ENCODE measurements around the gene KREMEN1. TPM values are rescaled to one million over a fixed set of nuclear protein-coding genes. Genes with fewer than 3 reads are reported as not detected.

KREMEN1 gene
- total RNA-seq, 1 experiment from 2014 or later = 1.5 TPM

DNA sequence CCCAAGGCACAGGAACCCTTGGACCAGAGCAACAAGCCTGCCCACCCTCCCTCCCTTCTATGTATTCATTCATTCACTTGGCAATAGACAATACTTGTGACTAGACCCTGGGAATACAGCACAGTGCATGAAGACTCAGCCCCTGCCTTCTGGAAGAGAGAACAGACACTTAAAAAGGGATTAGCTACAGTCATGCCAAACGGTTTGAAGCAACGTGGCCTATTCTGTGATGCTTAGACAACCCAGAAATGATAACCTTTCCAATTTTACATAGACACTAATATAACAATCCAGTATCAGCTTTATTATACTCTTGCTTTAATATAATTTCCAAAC, 52.6 kb downstream of the KREMEN1 start:
- no peak for DNase-seq (ENCODE audit: extremely low read depth, low read depth)

DNA sequence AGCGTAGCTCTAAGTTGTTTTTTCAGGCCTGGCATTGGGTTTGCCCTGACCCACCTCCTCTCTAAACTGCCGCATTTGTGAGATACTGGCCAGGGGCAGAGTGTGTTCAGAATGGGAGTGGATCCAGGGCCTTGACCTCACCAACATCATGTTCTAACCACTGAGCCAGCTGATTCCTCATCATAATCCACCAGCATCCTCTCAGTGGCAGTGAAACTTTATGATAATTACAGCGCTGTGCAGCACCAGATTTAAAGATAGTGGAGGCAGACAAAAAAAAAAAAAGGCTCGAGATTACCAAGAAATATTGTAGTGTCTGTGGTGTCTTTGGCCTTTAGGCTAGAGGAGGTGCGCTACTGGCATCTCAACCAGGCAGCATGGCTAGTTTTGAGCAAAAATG, 53.0 kb downstream of the KREMEN1 start:
- no peak for DNase-seq (ENCODE audit: extremely low read depth, low read depth)

DNA sequence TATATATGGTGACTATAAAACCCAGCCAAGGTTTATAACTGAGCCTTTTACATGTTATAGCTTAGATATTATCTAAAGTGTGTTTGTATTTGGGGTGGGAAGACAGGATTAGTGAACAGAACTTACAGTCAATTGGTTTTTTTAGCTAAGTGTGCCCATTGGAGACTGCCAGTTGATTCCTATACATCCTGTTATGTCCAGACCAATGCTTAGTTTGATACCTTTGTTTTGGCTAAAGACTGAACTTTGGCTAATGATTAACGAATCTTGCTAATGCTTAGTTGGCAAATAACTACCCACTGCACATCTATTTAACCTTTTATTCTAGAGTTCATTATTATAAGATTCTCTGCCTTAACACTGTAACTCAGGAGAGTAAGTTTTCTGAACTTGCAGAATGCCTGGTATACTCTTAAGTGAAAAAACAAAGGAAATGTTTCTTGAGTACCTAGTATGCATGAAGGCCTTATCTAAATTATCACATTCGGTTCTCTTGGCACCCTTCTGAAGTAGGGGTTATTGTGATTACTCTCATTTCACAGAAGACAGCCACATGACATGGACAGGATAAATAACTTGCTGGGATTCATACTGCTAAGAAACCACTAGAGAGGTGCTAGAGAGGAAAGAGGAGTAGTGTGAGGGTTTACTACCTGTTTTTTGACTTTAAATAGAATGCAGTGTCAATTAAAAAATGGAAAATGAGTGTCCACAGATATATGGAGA, 54.0 kb downstream of the KREMEN1 start:
- DNase-seq (ENCODE audit: extremely low read depth, low read depth) = no peak

DNA sequence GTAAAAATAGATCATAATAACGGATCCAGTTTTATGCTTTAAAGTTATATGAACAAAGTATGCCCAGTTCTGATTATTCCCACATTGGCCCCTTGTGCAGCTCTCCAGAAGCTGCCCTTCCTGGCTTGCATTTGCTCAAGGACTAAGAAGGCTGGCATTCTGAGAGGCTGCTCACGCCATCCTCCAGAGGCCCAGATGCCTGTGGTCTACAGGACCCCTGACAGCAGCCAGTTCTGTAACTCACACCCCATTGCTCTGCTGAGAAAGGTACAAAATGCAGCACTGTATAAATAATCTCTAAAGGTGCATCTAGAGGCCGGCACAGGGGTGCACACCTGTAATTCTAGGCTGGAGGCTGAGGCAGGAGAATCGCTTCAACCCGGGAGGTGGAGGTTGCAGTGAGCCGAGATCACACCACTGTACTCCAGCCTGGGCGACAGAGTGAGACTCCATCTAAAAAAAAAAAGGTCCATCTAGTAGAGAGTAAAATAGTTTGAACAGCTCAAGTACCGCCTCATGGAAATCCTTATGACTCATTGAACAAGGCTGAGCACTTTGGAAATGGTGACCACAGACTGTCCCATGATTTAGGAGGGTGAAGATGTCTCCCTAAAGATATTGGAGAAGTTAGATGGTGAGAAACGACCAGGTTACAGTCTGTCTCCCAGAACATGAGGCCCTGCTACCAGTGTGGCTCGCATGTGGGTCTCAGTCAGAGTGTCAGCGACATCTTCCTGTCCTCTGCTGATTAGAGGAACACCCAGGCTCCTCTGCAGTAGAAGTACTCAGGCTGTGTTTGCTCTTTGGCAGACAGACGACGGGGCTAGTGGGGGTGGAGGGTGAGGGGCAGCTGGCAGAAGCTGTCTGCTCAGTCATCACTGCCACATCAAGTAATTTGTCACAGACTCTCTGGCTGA, 56.3 kb downstream of the KREMEN1 start:
- no peak for DNase-seq (ENCODE audit: extremely low read depth, low read depth)

DNA sequence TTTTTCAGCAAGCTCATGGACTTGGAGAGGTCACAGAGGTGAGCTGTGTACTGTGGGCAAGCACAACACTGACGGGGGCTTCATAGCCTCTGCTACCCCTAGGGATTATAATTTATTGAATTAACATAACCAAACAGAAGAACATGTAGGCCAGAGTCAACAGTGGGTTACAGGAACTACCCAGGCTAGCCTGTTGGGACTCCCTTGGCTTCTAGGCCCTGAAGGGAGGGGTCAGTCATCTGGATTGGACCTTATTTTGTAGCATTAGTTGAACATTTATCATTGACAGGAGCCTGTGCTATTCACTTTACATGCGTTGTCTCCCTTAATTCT, 56.9 kb downstream of the KREMEN1 start:
- DNase-seq (ENCODE audit: extremely low read depth, low read depth) = no peak

DNA sequence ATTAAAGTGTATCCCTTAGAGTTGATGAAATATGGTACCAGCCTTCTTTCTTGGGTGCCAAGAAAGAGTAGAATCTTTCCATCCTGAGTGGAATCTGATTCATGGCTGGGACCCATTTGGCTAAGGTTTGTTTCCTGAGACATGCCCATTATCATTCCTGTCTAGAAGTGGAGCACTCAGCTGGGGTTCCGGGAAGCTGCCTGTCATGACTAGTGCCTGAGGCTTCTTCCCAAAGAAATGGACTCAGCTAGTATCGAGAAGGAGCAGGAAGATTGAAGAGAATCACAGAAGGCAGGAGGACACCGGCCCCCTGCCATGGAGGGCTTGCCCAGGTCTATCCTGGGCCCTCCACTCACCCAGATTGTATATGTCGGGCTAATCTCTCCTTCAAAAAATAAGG, 57.6 kb downstream of the KREMEN1 start:
- DNase-seq (ENCODE audit: extremely low read depth, low read depth) = no peak

DNA sequence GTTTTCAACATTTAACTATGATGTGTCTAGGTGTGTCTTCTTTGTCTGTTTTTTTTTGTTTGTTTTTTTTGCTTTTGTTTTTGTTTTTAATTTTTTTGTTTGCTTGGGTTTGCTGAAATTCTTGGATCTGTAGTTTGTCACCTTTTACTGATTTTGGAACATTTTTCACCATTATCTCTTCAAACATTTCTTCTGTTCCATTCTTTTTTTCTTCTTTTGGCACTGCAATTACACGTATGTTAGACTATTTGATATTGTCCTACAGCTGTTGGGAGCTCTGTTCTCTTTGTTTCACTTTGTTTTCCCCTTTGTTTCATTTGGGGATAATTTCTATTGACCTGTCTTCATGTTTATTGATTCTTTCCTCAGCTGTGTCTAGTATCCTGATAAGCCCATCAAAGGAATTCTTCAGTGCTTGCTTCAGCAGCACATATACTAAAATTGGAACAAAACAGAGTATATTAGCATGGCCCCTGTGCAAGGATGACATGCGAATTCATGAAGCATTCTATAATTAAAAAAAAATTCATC, 60.8 kb downstream of the KREMEN1 start:
- DNase-seq (ENCODE audit: extremely low read depth, low read depth) = no peak

DNA sequence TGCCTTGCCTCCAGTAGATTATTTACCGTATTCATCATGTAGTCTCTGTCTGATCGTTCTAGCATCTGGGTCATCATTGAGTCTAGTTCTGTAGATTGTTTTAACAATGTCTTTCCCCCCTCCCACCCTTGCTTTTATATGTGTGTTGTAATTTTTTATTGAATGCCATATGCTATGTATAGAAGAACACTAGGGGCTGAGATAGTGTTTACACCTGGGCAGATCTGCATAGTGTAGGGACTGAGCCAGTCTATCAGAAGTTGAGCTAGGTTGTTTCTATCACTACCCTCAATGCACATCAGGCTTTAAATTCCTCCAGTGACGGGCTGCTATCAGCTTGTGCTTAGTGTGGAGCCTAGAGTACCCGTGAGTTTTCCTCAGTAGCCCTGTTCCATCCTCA, 61.6 kb downstream of the KREMEN1 start:
- no peak for DNase-seq (ENCODE audit: extremely low read depth, low read depth)

DNA sequence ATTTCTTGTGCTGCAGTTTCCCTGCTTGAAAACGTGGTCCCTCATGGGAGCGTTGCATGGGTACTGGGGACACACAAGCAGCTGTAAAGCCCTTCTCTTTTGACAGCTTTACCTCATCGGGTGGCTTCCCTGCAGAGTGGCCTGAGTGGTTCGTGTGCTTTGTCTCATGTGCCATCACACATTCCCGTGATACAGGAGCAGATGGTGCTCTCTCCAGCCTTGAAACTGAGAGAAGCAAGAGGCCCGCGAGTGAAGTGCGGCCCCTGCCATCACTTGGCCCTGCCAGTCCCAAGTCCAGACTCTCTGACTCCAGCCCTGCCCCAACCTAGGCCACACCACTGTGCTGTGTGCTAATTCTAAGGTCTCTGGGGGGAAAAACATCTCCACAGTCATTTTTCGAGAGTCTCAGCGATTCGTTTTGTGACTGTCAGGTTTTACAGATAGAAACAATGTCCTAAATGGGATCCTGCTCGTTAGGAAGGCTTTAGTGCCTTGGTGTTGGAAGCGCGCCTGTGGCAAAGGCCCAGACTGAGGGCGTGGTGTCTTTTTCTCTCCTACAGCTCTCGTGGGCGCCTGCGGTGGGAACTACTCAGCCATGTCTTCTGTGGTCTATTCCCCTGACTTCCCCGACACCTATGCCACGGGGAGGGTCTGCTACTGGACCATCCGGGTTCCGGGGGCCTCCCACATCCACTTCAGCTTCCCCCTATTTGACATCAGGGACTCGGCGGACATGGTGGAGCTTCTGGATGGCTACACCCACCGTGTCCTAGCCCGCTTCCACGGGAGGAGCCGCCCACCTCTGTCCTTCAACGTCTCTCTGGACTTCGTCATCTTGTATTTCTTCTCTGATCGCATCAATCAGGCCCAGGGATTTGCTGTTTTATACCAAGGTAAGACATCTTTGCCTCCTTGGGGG, 64.2 kb downstream of the KREMEN1 start:
- DNase-seq (ENCODE audit: extremely low read depth, low read depth) = no peak

DNA sequence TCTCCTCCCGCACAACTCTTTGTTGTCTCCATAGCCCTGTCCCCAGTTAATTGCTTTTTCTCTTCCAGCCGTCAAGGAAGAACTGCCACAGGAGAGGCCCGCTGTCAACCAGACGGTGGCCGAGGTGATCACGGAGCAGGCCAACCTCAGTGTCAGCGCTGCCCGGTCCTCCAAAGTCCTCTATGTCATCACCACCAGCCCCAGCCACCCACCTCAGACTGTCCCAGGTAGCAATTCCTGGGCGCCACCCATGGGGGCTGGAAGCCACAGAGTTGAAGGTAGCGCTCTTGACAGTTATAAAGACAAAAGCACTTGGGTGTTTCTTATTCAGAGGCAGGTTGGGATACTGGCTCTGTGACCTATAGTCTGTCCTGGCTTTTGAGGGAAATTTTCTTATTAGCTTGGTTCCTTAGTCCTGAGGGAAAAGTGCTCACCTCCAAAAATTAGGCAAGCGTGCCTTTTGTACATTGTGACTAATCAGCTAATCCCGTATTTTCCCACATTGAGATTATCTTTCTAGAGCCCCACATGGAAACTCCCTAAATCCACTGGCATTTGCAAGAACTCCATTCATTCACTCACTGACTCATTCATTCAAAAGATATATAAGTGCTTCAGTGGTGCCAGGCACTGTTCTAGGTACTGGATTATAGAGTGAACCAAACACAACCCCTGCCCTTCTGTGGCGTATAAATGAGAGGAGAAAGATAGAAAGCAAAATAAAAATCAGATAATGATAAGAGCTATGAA, 65.9 kb downstream of the KREMEN1 start:
- DNase-seq (ENCODE audit: extremely low read depth, low read depth) = no peak

DNA sequence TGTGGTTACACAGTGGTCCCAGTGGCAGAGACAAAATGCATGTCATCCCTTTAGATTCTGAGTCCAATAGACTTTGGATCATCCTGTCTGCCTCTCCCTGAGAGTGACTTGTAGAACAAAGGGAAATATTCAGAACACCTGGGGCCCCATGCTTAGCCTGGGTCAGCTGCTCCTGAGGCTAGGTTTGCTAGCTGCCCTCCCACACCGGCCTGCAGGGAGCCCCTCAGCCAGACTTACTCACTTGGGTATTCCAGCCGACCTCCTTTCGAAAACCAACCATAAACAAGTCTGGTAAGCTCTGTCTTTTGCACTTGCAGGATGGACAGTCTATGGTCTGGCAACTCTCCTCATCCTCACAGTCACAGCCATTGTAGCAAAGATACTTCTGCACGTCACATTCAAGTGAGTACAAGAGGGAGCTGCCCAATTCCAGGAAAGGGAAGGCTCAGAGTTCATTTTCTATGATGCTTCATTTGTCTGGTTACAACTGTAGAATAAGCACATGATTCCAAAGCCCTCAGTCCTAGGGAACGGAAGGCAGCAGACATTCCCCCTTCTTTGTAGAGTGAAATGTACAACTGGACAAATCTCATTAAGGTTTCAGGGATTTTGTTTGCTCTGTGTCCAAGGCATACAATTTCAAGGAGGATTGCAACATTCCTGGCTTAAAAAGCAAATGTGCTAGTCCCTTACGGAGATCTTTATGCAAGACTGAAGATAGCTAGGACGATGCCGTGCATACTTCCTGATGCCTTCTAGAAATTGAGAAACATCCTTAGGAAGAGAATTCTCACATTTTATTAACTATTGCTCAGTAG, 67.3 kb downstream of the KREMEN1 start:
- DNase-seq (ENCODE audit: extremely low read depth, low read depth) = no peak

DNA sequence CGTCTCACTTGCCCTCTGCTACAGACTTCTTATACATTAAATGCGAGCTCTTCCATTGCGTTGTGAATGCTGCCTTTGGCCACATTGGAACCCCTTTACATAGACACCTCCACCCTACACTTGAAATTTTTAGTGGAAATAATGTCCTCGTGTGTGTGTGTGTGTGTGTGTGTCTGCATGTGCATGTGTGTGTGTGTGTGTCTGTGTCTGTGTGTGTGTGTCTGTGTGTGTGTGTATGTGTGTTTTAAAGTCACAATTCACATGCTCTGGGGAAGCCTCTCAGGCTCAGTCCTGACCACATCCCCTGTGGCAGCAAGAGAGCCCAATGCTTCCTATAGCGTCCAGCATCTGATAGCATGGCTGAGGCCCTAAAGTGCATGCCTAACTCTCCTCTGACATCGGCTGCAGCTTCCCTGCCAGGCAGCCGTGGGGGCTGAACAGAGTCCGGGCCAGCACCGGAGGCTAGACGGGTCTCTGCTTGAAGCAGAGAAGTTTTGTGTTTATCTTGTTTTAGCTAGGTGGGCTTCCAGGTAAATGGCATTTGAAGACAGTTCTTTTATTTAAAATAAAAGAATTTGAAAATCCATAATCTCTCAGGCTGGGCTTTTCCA, 68.3 kb downstream of the KREMEN1 start:
- DNase-seq (ENCODE audit: extremely low read depth, low read depth) = no peak

DNA sequence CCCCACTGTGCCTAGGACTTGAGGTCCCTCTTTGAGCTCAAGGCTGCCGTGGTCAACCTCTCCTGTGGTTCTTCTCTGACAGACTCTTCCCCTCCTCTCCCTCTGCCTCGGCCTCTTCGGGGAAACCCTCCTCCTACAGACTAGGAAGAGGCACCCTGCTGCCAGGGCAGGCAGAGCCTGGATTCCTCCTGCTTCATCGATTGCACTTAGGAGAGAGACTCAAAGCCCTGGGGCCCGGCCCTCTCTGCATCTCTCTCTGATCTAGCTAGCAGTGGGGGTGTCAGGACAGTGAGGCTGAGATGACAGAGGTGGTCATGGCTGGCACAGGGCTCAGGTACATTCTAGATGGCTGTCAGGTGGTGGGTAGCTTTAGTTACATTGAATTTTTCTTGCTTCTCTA, 69.3 kb downstream of the KREMEN1 start:
- no peak for DNase-seq (ENCODE audit: extremely low read depth, low read depth)

DNA sequence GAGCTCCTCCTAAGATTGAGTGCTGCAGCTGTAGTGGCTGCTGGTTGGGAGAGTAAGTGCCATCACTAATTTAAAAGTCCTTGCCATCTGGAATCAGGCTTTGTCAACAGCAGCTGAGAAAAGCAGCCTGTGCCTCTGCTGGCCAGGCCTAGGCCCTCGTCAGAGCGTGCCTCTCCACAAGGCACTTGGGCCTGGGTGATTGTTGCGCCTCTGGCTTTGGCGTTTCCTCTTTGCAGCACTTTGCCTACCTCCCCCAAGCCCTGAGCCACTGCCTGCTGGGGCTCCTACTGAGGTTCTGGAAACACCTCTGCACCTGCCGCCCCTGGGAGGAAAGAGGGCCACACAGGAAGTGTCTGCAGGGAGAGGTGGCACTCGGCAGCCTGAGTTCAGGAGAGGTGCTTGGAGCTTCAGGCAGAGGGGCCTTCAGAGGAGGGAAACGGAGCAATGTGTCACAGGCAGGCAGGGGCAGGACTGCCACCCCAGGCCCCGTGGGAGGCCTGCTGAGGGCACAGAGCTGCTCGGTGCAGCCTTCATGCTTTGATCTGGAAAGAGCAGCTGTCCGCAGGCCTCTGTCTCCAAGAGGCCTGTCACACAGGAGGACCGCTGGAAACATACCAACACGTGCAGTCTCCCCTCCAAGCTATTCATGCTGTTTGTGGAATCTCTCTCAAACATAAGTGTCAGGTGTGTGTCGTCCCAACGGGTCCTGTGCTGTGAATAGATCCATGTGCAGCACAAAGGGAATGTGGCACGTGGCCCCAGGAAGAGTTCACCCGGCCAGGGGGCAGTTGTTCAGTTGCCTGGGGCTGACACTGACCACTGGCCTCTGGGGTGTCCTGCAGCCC, 71.3 kb downstream of the KREMEN1 start:
- DNase-seq (ENCODE audit: extremely low read depth, low read depth) = no peak

DNA sequence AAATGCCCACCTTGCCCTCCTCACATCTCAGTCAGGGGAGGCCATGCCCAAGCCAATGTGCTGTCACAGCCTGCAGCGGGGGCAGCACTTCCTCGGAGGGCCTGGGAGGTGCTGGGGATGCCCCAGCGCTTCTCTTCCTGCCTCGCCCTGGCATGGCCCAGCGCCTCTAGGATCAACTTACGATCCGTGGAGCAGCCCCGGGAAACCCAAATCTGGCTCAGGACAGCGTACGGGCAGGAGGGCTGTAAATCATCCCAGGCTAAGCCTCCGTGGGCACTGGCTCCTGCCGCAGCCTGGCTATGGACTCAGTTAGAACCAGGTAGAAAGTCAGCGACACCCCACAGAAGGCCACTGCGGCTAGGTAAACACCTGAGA, 71.9 kb downstream of the KREMEN1 start:
- DNase-seq (ENCODE audit: extremely low read depth, low read depth) = no peak

DNA sequence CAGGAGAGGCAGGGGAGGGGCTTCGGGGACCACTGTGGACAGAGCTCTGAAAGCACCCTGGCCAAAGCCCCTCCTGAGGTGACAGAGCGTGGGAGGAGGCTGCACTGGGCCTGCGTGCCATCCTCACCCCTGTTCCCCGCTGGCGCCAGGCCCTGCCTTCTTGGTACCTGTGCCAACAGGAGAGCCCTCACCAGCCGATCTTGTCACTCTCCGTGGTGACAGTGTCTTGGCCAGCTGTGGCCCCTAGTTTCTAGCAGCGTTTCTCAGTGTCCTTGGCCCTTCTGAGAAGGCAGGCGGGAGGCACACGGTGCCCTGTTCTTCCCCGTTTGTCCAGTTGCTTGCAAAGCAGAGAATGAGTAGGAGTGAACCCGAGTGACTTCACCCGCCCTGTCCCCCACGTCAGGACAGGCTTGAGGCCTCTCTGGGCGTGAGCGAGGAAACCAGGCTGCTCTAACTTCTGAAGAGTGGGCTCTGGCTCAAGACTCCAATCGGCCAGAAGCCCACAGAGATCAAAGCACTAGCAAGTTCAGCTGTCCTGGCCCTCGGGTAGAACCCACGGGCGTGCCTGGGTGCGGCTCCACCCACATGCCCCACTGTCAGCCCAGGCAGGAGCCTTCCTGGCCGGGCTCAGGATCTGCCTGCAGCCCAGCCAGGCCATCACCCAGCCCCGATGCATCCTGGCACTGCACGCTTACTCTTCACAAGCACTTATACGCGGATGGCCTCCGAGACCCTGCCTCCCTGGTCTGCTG, 72.7 kb downstream of the KREMEN1 start:
- no peak for DNase-seq (ENCODE audit: extremely low read depth, low read depth)

DNA sequence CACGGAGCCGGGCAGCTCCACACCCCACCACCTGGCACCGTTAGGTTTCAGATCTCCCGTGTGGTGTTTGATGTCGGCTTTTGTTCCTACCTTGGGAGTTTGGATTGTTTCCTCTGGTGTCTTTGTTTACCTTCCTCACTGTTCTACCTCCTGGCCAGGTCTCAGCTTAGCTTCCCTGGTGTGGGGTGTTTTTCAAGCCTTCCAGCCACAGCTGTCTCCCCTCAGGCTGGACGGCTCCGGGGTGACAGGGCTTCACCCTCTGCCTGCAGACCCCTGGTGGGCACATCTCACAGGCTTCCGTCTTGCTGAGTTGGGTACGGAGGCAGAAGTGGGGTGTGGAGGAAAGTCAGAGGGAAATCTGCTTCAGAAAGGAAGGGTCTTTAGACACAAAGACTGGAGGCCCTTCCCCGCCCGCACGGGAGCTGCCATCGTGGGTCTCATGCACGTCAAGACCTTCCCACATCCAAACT, 73.3 kb downstream of the KREMEN1 start:
- DNase-seq (ENCODE audit: extremely low read depth, low read depth) = no peak
